HUDEP-2 (cell line): Measurements from ENCODE around the gene ADAM12.

ENCODE experiments used
- DNase-seq, 76 experiments: peaks; one replicate each; lab custom pipeline; 2025; ENCODE audit not compliant: unreplicated experiment in 76 of 76; lab: John Stamatoyannopoulos, UW

The ADAM12 gene

GRCh38 chr10:126218778-126219649 lies 169.3 kb downstream of the ADAM12 start:
- no peak for DNase-seq

GRCh38 chr10:126218174-126218573 lies 170.1 kb downstream of the ADAM12 start:
- no peak for DNase-seq

DNA sequence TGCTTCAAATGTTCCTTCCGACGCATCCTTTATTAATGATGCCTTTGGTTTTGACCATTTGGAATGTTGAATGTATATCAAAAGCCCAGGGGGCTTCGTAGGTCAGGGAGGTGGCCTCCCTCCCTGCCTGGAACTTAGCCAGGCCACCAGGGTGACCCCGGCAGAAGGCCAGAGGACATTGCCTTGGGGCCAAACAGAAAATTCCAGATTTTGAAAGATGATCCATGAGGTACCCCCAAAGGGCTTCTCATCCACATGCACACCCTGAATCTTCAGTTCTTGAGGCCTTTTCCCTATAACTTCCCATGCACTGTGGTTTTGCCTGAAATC lies 171.7 kb downstream of the ADAM12 start:
- no peak for DNase-seq

GRCh38 chr10:126215746-126216631 lies 172.3 kb downstream of the ADAM12 start:
- DNase-seq, result no peak

GRCh38 chr10:126214679-126215078 lies 173.6 kb downstream of the ADAM12 start:
- DNase-seq, result no peak

DNA sequence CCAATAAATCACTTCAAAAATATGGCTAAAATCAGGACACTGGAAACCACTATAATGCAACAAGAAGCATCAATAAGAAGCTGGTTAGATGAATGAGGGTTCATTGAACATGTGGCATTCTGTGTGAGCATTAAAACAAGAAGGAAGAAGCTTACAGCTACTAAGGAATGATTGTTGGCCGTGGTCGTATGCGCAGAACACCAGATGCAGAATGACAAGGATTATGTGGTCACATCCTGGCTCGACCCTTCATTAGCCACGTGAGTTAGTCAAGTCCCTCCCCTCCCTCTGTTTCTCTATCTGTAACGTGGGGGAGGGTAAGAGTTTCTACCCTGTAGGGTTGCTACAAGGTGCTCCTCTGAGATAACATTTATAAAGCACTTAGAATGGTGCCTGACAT lies 174.3 kb downstream of the ADAM12 start:
- DNase-seq, result no peak

DNA sequence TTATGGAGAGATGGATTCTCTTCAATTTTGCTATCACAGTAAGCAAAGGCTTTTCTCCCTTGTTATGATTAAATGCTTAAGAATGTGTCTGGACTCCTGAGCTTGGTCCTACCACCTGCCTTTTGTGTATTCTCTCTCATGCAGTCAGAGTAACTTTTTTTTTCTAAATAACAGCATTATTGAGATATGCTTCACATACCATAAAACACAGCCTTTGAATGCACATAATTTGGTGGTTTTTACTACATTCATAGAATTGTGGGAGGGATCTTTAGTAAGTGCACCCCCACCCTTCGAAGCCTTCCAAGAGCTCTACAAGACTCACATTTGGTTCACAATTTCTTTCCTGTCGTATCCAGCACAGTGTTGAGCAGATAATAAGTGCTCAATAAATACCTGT lies 175.5 kb downstream of the ADAM12 start:
- DNase-seq, result no peak

GRCh38 chr10:126210051-126210651 lies 178.1 kb downstream of the ADAM12 start:
- DNase-seq, result no peak

DNA sequence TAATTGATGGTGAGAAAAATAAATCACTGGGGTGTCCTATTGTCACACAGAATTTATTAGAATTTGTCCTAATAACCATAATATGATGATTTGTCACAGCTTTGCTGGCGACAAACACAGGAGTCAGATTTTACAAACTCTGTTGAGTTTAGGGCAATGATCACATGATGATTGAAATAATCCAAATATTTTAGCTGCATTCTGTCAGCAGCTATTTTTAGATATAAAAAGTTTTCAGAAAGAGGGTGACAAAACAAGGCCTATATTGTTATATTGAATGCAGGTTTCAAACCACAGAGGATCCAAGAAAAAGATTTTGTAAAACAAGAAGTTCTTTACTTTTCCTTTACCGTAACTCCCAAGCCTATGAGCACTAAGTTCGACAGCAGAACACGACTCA lies 178.8 kb downstream of the ADAM12 start:
- DNase-seq, result no peak

- DNase-seq, result no peak
Observed at GRCh38 chr10:126208726-126209302, 179.5 kb downstream of the ADAM12 start.

- no peak for DNase-seq
Observed at GRCh38 chr10:126207851-126208250, 180.4 kb downstream of the ADAM12 start.

GRCh38 chr10:126207313-126207771 lies 180.9 kb downstream of the ADAM12 start:
- no peak for DNase-seq

GRCh38 chr10:126205486-126206205 lies 182.6 kb downstream of the ADAM12 start:
- peak in 10 of 76 experiments; percentile 2 to 45 (median 11) for DNase-seq

DNA sequence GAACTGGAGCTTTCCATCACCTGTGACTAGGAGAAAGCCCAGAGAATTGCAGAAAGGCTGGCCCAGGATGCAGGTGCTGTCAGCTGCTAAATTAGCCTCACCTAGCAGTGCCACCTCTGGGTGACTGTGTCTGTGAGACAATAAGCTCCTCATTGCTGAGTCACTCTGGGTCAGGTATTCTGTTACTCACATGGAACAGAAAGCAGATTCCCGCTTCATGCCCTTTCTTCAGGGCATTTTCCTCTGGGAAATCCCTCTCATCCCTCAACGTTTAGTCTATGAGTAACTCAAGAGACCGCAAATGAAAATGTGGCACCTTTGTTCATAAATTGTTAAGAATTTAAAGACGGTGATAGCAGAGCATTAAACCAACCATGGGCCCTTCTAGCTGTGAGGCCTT lies 184.0 kb downstream of the ADAM12 start:
- DNase-seq, result no peak

DNA sequence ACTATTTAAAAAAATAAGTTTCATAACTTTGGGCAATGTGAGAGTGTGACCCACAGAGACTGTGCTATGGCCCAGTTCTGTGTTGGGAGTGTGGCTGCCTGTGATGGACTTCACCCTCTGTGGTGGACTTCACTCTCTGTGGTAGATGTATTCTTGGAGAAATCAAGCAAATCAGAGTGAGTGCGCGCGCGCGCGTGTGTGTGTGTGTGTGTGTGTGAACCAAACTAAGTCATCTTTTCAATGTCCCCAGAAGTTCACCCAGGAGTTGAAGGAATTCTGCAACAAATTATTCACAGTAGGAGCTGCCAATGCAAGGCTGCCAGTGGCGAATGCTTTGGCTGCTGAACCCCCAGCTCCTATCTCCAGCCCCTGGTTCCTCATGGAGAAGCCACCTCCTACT lies 184.5 kb downstream of the ADAM12 start:
- DNase-seq, result no peak

DNA sequence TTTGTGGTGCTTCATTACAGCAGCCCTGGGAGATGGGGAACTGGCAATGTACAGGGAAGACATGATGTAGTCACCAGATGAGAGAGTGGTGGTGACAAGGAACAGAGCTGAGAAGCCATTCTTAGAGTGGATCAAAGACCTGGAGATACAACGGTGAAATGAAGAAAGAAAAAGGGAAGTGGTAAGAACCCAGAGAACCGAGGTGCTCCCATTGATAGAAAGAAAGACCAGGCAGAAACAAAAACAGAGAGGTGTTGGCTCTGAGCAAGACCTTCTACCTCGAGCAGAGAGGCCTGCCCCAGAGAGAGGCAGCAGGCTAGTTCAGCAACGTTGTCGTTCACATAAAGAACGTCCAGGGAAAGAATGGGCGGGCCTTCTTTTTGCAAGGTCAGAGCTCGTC lies 186.7 kb downstream of the ADAM12 start:
- DNase-seq, result no peak

DNA sequence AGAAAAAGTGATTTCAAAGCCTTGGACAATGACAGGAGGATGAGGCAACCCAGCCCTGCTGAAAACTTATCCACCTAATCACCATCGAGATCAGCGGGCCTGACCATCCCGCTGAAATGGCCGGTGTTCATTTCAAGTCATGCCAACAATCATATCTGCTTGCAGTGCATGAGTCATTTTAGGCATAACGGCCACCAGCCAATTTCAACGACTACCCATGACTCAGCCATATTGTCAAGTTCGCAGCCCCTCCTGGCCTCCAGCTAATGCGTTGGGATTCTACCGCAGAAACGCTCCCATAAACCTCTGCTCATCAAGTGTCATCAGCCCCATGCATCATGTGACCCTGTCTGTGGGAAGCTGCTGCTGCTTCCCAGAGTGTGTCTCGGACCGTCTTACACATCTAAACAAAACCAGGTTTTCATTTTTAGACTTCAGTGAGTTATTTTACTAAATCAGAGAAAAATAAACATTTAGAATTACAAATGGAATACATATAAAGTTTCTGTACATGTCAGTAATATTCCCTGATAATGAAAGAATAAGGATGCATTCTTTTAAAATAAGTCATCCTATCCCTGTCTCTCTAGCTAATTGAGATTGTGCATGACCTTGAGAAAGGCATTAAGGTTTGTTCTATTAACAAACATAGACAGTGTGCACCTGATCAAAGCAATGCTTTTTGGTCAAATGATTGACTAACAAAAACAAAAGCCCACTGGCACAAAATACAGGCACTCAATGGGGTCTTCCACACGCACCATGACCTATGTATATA lies 188.9 kb downstream of the ADAM12 start:
- DNase-seq, result peak in 54 of 76 experiments; percentile 4 to 90 (median 46)

- DNase-seq, result no peak
Observed at GRCh38 chr10:126198681-126199080, 189.6 kb downstream of the ADAM12 start.

DNA sequence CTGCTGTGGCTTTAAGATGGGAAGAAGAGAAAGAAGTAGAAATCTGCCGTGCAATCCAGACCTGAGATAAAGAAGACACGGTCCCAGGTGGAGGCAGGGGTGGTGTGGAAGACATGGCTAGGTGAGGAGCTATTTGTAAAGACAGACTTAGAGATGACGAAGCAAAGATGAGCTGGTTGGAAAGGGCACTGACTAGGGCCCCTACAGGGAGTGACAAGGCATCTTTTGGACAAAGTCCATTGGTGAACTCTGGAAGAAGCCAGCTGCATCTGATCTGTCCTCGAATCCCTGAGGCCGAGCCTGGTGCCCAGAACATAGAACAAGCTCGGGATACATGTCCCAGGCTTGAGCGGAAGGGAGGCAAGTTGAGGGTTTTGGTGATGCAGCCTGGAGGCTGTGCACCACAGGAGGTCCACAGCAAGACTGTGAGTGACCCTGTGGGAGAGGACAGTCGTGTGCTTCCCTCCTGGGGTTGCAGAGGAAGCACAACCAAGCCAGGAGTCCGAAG lies 191.2 kb downstream of the ADAM12 start:
- DNase-seq, result no peak
